ENCODE data around the gene DAO. TPM values are rescaled to one million over a fixed set of nuclear protein-coding genes. Genes with fewer than 3 reads are reported as not detected.

The DAO gene
- total RNA-seq, result 5.4 TPM in 1 of 2 replicates, not detected in the other

DNA sequence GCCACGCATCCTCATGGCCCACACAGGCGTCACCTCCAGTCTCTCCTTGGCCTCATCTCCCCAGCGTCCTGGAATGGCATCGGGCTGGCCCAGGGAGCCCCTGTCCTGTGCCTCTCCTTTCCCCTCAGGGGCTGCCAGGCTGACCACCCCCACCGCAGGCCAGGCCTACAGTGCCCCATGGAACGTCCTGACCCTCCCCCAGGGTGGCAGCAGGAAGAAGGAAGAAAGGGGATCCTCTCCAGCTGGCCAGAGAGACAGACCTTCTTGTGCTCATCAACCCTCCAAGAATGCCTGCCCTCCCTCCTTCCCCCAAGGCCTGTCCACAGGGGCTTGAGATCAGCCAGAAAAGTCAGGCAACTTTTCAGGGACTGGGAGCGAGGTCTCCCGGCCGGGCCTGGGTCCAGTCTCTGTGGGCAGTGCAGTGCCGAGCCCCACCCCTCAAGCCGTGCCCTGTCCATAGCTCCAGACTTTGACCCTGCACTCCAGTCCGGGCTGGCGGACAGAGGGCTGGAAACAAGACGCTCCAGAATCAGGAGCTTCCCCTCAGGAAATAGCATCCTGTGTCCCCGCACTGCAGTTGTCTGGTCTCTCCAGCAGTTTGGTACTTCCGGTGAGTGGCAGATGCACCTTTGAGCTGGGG, at the start of gene DAO:
Gene DAO (plus strand): TSS at position 478 of the 640 bp plus-strand sequence. CDS start 4,915 bp downstream, outside the sequence.

Other genes with a start within 250 kb of the DAO start
- 2.6 and 2.9 TPM in 2 replicates for gene SELPLG, start 246.2 kb upstream of the DAO start, total RNA-seq
- 66.2 and 69.4 TPM in 2 replicates for gene CORO1C, start 148.6 kb upstream of the DAO start, total RNA-seq
- gene SSH1, start 22.5 kb upstream of the DAO start, total RNA-seq, result 15.3 and 20.9 TPM in 2 replicates
- not detected in 2 replicates for gene SVOP, start 141.0 kb downstream of the DAO start, total RNA-seq
- 7.6 and 10.0 TPM in 2 replicates for gene USP30, start 172.5 kb downstream of the DAO start, total RNA-seq
- gene ALKBH2, start 213.4 kb downstream of the DAO start, total RNA-seq, result 15.4 and 22.0 TPM in 2 replicates
- gene UNG, start 217.5 kb downstream of the DAO start, total RNA-seq, result 18.5 and 22.5 TPM in 2 replicates
- 2.2 and 6.6 TPM in 2 replicates for gene ACACB, start 236.5 kb downstream of the DAO start, total RNA-seq

All from pericardium fibroblast (primary cell).